Aorta (tissue), 5 donors: Measurements from ENCODE around the gene ATP13A3. TPM values are rescaled to one million over a fixed set of nuclear protein-coding genes. Genes with fewer than 3 reads are reported as not detected.

Source experiments
- ATAC-seq: fragments of 200-7000 bp; cut with Tn5 transposase; one replicate; pipeline ENCODE4 v1.9.1; 2022; ENCODE audit warnings: moderate library complexity; ENCODE audit not compliant: low FRiP score
- DNase-seq, 2 donors: peaks; one replicate each; pipeline ENCODE4 v3.0.0-alpha.2; 2020
- H3K27ac ChIP-seq, 2 donors: one replicate each; pipeline ENCODE4 v1.5.1; 2013; ENCODE audit warnings: low read length in 2 of 2, mild to moderate bottlenecking in 2 of 2, moderate library complexity in 2 of 2, control low read depth in 1 of 2, inconsistent platforms in 1 of 2, low read depth in 1 of 2
- H3K27me3 ChIP-seq, 2 donors: one replicate each; pipeline ENCODE4 v1.6.1; 2013; ENCODE audit warnings: control low read depth in 1 of 2, low read length in 1 of 2, mild to moderate bottlenecking in 1 of 2, moderate library complexity in 1 of 2; ENCODE audit not compliant: insufficient read depth in 2 of 2, control insufficient read depth in 1 of 2
- H3K36me3 ChIP-seq, 2 donors: one replicate each; pipeline ENCODE4 v1.6.1; 2013; ENCODE audit warnings: control low read depth in 1 of 2, low read length in 1 of 2, mild to moderate bottlenecking in 1 of 2; ENCODE audit not compliant: insufficient read depth in 2 of 2, control insufficient read depth in 1 of 2
- H3K4me1 ChIP-seq, 2 donors: one replicate each; pipeline ENCODE4 v1.6.1; 2013; ENCODE audit warnings: low read length in 2 of 2, control low read depth in 1 of 2, mild to moderate bottlenecking in 1 of 2, moderate library complexity in 1 of 2; ENCODE audit not compliant: insufficient read depth in 2 of 2, control insufficient read depth in 1 of 2
- H3K4me3 ChIP-seq, 2 donors: one replicate each; pipeline ENCODE4 v1.5.1; 2013; ENCODE audit warnings: low read length in 2 of 2, control low read depth in 1 of 2, mild to moderate bottlenecking in 1 of 2
- H3K9me3 ChIP-seq: one replicate; pipeline ENCODE4 v1.6.1; 2013; ENCODE audit warnings: mild to moderate bottlenecking, low read length; ENCODE audit not compliant: control insufficient read depth
- whole genome bisulfite sequencing, 2 donors: extraction: QIAGEN DNeasy Blood & Tissue Kit; methylation state at CpG; one replicate each; pipeline ENCODE4 v1.1.7; 2013; 5-methylcytosine and 5-hydroxymethylcytosine counted together
- intact Hi-C, 2 donors: fragments of 100-400 bp; cut with DNase I; formaldehyde crosslinking; loops; one replicate each; pipeline versions ENCODE4 v1.14.2 to v1.15.0; 2022
- polyA plus RNA-seq, 2 donors: library from polyadenylated mRNA; stranded (reverse); fragments of 200-250 nt; gene quantifications; one replicate each; pipeline ENCODE4 v1.2.3, GENCODE V29; 2013
- total RNA-seq, 2 donors: library from RNA; stranded (reverse); fragmentation: NEBNext Ultra II Directional; extraction: Animal tissue kit (Norgen Biotek cat#: 25700); gene quantifications; one replicate each; pipeline ENCODE4 v1.2.1, GENCODE V29; 2021
- donor health status: healthy with polysubstance abuse.
- donor health status: Bipolar disorder and iron deficiency.
- donor health status: DM: no; HTN: no; CAD: no.
- donor health status: DM: no; HTN: no; CAD: no.
- donor health status: DM: yes; HTN: yes; CAD: no.

The ATP13A3 gene
- total and polyA plus RNA-seq, 4 donors, result 14.1 to 189 (median 82.7) TPM

- no peaks in the 10 kb centered on the region for H3K36me3 ChIP-seq
- no peaks in the 10 kb centered on the region for H3K4me1 ChIP-seq
- no peak overlapping the region for H3K4me3 ChIP-seq
- H3K9me3 ChIP-seq, result no peaks in the 10 kb centered on the region
- no peak for ATAC-seq
- intact Hi-C loops, result no loop called here
- WGBS, 2 donors, result 80 to 81% methylated on average over 18 of the region's 18 CpGs
- no peak overlapping the region for H3K27ac ChIP-seq
- DNase-seq, result no peak
- no peaks in the 10 kb centered on the region for H3K27me3 ChIP-seq
Observed at GRCh38 chr3:194367992-194368841, 118.6 kb downstream of the ATP13A3 start.

GRCh38 chr3:194365978-194366490, 120.8 kb downstream of the ATP13A3 start:
- H3K27ac ChIP-seq, result no peak overlapping the region
- H3K9me3 ChIP-seq, result no peaks in the 10 kb centered on the region
- DNase-seq (no peak), ATAC-seq (no peak)
- no peaks in the 10 kb centered on the region for H3K36me3 ChIP-seq
- H3K27me3 ChIP-seq, result no peaks in the 10 kb centered on the region
- WGBS, 2 donors, result 85 to 87% methylated on average over 12 of the region's 12 CpGs
- intact Hi-C loops, result no loop called here
- no peak overlapping the region for H3K4me3 ChIP-seq
- no peaks in the 10 kb centered on the region for H3K4me1 ChIP-seq

- intact Hi-C loops, result no loop called here
- Histone ChIP-seq H3K4me3 (no peak overlapping the region), H3K4me1 (no peaks in the 10 kb centered on the region), H3K27me3 (peaks cover 0 to 1% of the 10 kb centered on the region in 2 donors), H3K27ac (no peak overlapping the region), H3K9me3 (no peaks in the 10 kb centered on the region), H3K36me3 (no peaks in the 10 kb centered on the region)
- 86% methylated on average over 6 of the region's 6 CpGs for WGBS, 2 donors
- ATAC-seq (no peak), DNase-seq (no peak)
Observed at GRCh38 chr3:194365526-194365925, 121.3 kb downstream of the ATP13A3 start.

GRCh38 chr3:194364652-194365434, 122.0 kb downstream of the ATP13A3 start:
- intact Hi-C loops, result no loop called here
- Histone ChIP-seq H3K4me3 (no peak overlapping the region), H3K4me1 (no peaks in the 10 kb centered on the region), H3K27ac (no peak overlapping the region), H3K27me3 (peaks cover 0 to 1% of the 10 kb centered on the region in 2 donors), H3K36me3 (no peaks in the 10 kb centered on the region), H3K9me3 (no peaks in the 10 kb centered on the region)
- DNase-seq (no peak), ATAC-seq (peak; percentile 44)
- 42 to 47% methylated on average over 20 of the region's 20 CpGs for WGBS, 2 donors

- DNase-seq (no peak), ATAC-seq (no peak)
- peaks cover 0 to 1% of the 10 kb centered on the region in 2 donors for H3K27me3 ChIP-seq
- H3K4me3 ChIP-seq, result no peak overlapping the region
- intact Hi-C loops, result no loop called here
- H3K4me1 ChIP-seq, result no peaks in the 10 kb centered on the region
- H3K27ac ChIP-seq, result no peak overlapping the region
- 68 to 77% methylated on average over 3 of the region's 3 CpGs for WGBS, 2 donors
- no peaks in the 10 kb centered on the region for H3K9me3 ChIP-seq
- H3K36me3 ChIP-seq, result no peaks in the 10 kb centered on the region
Observed at GRCh38 chr3:194364314-194364651, 122.5 kb downstream of the ATP13A3 start.

GRCh38 chr3:194360568-194360967, 126.2 kb downstream of the ATP13A3 start:
- no peaks in the 10 kb centered on the region for H3K36me3 ChIP-seq
- H3K4me3 ChIP-seq, result no peak overlapping the region
- ATAC-seq (no peak), DNase-seq (no peak)
- intact Hi-C loops, result no loop called here
- H3K27me3 ChIP-seq, result peaks cover 0 to 1% of the 10 kb centered on the region in 2 donors
- H3K4me1 ChIP-seq, result no peaks in the 10 kb centered on the region
- WGBS, 2 donors, result 90 to 92% methylated on average over 18 of the region's 18 CpGs
- no peaks in the 10 kb centered on the region for H3K9me3 ChIP-seq
- H3K27ac ChIP-seq, result no peak overlapping the region

GRCh38 chr3:194357681-194358080, 129.1 kb downstream of the ATP13A3 start:
- H3K36me3 ChIP-seq, result no peaks in the 10 kb centered on the region
- no peaks in the 10 kb centered on the region for H3K4me1 ChIP-seq
- ATAC-seq (no peak), DNase-seq (no peak)
- peaks cover 0 to 1% of the 10 kb centered on the region in 2 donors for H3K27me3 ChIP-seq
- WGBS, 2 donors, result 83 to 85% methylated on average over 11 of the region's 11 CpGs
- H3K9me3 ChIP-seq, result no peaks in the 10 kb centered on the region
- intact Hi-C loops, result no loop called here
- no peak overlapping the region for H3K27ac ChIP-seq
- no peak overlapping the region for H3K4me3 ChIP-seq

GRCh38 chr3:194355379-194355778, 131.4 kb downstream of the ATP13A3 start:
- H3K36me3 ChIP-seq, result no peaks in the 10 kb centered on the region
- H3K4me3 ChIP-seq, result no peak overlapping the region
- WGBS, 2 donors, result 86 to 87% methylated on average over 7 of the region's 7 CpGs
- no peaks in the 10 kb centered on the region for H3K9me3 ChIP-seq
- ATAC-seq (no peak), DNase-seq (no peak)
- H3K27me3 ChIP-seq, result no peaks in the 10 kb centered on the region
- intact Hi-C loops, result no loop called here
- H3K4me1 ChIP-seq, result no peaks in the 10 kb centered on the region
- H3K27ac ChIP-seq, result no peak overlapping the region
